HUES64 (cell line): ENCODE results near the gene NEURL1.

Experiments
- H3K27ac ChIP-seq: 2 replicates; pipeline ENCODE4 v1.7.0; 2013; ENCODE audit warnings: low read depth, low read length, inconsistent platforms
- H3K27me3 ChIP-seq: 2 replicates; pipeline ENCODE4 v1.6.1; 2013; ENCODE audit warnings: mild to moderate bottlenecking, low read length; ENCODE audit not compliant: insufficient read depth
- H3K36me3 ChIP-seq: 2 replicates; pipeline ENCODE4 v1.6.1; 2013; ENCODE audit warnings: mild to moderate bottlenecking, low read length; ENCODE audit not compliant: insufficient read depth
- H3K4me1 ChIP-seq: 2 replicates; pipeline ENCODE4 v1.6.1; 2013; ENCODE audit warnings: mild to moderate bottlenecking, low read length, moderate library complexity; ENCODE audit not compliant: insufficient read depth
- H3K4me3 ChIP-seq: 2 replicates; pipeline ENCODE4 v1.5.1; 2013; ENCODE audit warnings: mild to moderate bottlenecking, low read length, moderate library complexity
- H3K9ac ChIP-seq: 2 replicates; pipeline ENCODE4 v1.6.1; 2013; ENCODE audit warnings: mild to moderate bottlenecking, low read depth, low read length
- H3K9me3 ChIP-seq: 2 replicates; pipeline ENCODE4 v1.6.1; 2013; ENCODE audit warnings: low read depth, low read length; ENCODE audit not compliant: insufficient read depth
- WGBS: fragments of 150-250, 120-280 bp; methylation state at CpG from one replicate; pipeline ENCODE4 v1.1.7; 2013; ENCODE audit warnings: missing lambda C conversion rate; 5-methylcytosine and 5-hydroxymethylcytosine counted together

The NEURL1 gene

GRCh38 chr10:103572347-103573204 lies 79.1 kb downstream of the NEURL1 start:
- no peaks in the 10 kb centered on the region for H3K36me3 ChIP-seq
- H3K4me3 ChIP-seq: no peak overlapping the region
- H3K9me3 ChIP-seq: no peaks in the 10 kb centered on the region
- H3K4me1 ChIP-seq: no peaks in the 10 kb centered on the region
- no peaks in the 10 kb centered on the region for H3K27me3 ChIP-seq
- WGBS: 93% methylated on average over 10 of the region's 10 CpGs
- H3K9ac ChIP-seq: no peak overlapping the region
- H3K27ac ChIP-seq: no peak overlapping the region

GRCh38 chr10:103573205-103573487 lies 79.6 kb downstream of the NEURL1 start:
- Histone ChIP-seq H3K9ac (no peak overlapping the region), H3K4me1 (no peaks in the 10 kb centered on the region), H3K9me3 (no peaks in the 10 kb centered on the region), H3K36me3 (no peaks in the 10 kb centered on the region), H3K4me3 (no peak overlapping the region), H3K27ac (no peak overlapping the region), H3K27me3 (no peaks in the 10 kb centered on the region)
- WGBS: 83% methylated on average over 7 of the region's 7 CpGs

GRCh38 chr10:103574097-103575061 lies 80.9 kb downstream of the NEURL1 start:
- no peaks in the 10 kb centered on the region for H3K27me3 ChIP-seq
- H3K9me3 ChIP-seq: no peaks in the 10 kb centered on the region
- no peak overlapping the region for H3K9ac ChIP-seq
- no peak overlapping the region for H3K4me3 ChIP-seq
- no peaks in the 10 kb centered on the region for H3K36me3 ChIP-seq
- WGBS: 90% methylated on average over 16 of the region's 16 CpGs
- no peaks in the 10 kb centered on the region for H3K4me1 ChIP-seq
- H3K27ac ChIP-seq: no peak overlapping the region

- Histone ChIP-seq H3K36me3 (no peaks in the 10 kb centered on the region), H3K4me3 (no peak overlapping the region), H3K4me1 (no peaks in the 10 kb centered on the region), H3K27ac (no peak overlapping the region), H3K27me3 (no peaks in the 10 kb centered on the region), H3K9ac (no peak overlapping the region), H3K9me3 (no peaks in the 10 kb centered on the region)
- 94% methylated on average over 5 of the region's 6 CpGs for WGBS
Observed at GRCh38 chr10:103575416-103576075, 82.0 kb downstream of the NEURL1 start.

- 91% methylated on average over 1 of the region's 1 CpG for WGBS
- Histone ChIP-seq H3K4me3 (no peak overlapping the region), H3K4me1 (no peaks in the 10 kb centered on the region), H3K9me3 (no peaks in the 10 kb centered on the region), H3K36me3 (no peaks in the 10 kb centered on the region), H3K27ac (no peak overlapping the region), H3K9ac (no peak overlapping the region), H3K27me3 (no peaks in the 10 kb centered on the region)
Observed at GRCh38 chr10:103576076-103576471, 82.6 kb downstream of the NEURL1 start.

- Histone ChIP-seq H3K36me3 (no peaks in the 10 kb centered on the region), H3K4me3 (no peak overlapping the region), H3K9me3 (no peaks in the 10 kb centered on the region), H3K27ac (no peak overlapping the region), H3K4me1 (no peaks in the 10 kb centered on the region), H3K9ac (no peak overlapping the region), H3K27me3 (no peaks in the 10 kb centered on the region)
- 83% methylated on average over 2 of the region's 2 CpGs for WGBS
Observed at GRCh38 chr10:103576862-103577261, 83.4 kb downstream of the NEURL1 start.

GRCh38 chr10:103578782-103579382 lies 85.4 kb downstream of the NEURL1 start:
- Histone ChIP-seq H3K4me1 (no peaks in the 10 kb centered on the region), H3K9ac (no peak overlapping the region), H3K27me3 (peaks cover under 1% of the 10 kb centered on the region; the same call in 1 of the 2 replicates), H3K27ac (no peak overlapping the region), H3K4me3 (no peak overlapping the region), H3K36me3 (no peaks in the 10 kb centered on the region), H3K9me3 (no peaks in the 10 kb centered on the region)
- 89% methylated on average over 15 of the region's 15 CpGs for WGBS

- H3K4me1 ChIP-seq: no peaks in the 10 kb centered on the region
- peaks cover 6% of the 10 kb centered on the region; the same call in 1 of the 2 replicates for H3K27me3 ChIP-seq
- WGBS: 87% methylated on average over 7 of the region's 7 CpGs
- H3K9ac ChIP-seq: no peak overlapping the region
- H3K27ac ChIP-seq: no peak overlapping the region
- no peak overlapping the region for H3K4me3 ChIP-seq
- no peaks in the 10 kb centered on the region for H3K36me3 ChIP-seq
- no peaks in the 10 kb centered on the region for H3K9me3 ChIP-seq
Observed at GRCh38 chr10:103580011-103580410, 86.5 kb downstream of the NEURL1 start.

- Histone ChIP-seq H3K4me3 (no peak overlapping the region), H3K9ac (no peak overlapping the region), H3K27me3 (peaks cover 6% of the 10 kb centered on the region; the same call in 1 of the 2 replicates), H3K4me1 (no peaks in the 10 kb centered on the region), H3K27ac (no peak overlapping the region), H3K36me3 (no peaks in the 10 kb centered on the region), H3K9me3 (no peaks in the 10 kb centered on the region)
- 81% methylated on average over 7 of the region's 7 CpGs for WGBS
Observed at GRCh38 chr10:103580430-103580829, 86.9 kb downstream of the NEURL1 start.

GRCh38 chr10:103581499-103581898 lies 88.0 kb downstream of the NEURL1 start:
- Histone ChIP-seq H3K4me3 (no peak overlapping the region), H3K27ac (no peak overlapping the region), H3K9me3 (no peaks in the 10 kb centered on the region), H3K9ac (no peak overlapping the region), H3K36me3 (no peaks in the 10 kb centered on the region), H3K4me1 (no peaks in the 10 kb centered on the region), H3K27me3 (peaks cover 6% of the 10 kb centered on the region; the same call in 1 of the 2 replicates)
